Uterus (tissue), 2 donors: ENCODE data around the gene ZNF750.

Experiments used
- CTCF ChIP-seq, 4 experiments: fragments of 200-600 bp in 2 of 4; fragments of 450-650 bp in 2 of 4; sonication (generic) in 2 of 4; IDR thresholded peaks; one replicate each; pipeline ENCODE4 v1.5.1; 2016 to 2019; ENCODE audit warnings: antibody characterized with exemption in 4 of 4, mild to moderate bottlenecking in 2 of 4, moderate library complexity in 1 of 4
- POLR2A ChIP-seq, 2 donors: fragments of 450-650 bp; IDR thresholded peaks; one replicate each; pipeline ENCODE4 v1.6.1; 2016; ENCODE audit warnings: antibody characterized with exemption in 2 of 2, mild to moderate bottlenecking in 1 of 2, moderate library complexity in 1 of 2

DNA sequence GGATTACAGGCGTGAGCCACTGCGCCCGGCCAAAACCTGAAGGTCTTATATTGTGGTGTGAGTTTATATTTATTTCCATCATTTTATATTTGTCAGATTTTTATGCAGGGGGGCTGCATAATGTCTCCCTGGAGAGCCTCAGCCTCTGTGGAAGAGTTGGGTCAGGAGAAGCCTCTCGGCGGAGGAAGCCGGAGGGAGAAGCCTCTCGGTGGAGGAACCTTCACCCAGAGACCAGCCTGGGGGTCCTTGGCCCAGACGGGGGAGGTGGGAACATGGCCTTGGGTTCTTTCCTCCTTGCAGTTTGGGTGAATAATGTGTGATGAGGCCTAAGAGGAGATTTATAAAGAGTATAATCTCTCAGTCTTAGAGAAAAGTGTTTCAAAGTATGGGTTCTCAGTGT lies 22.4 kb upstream of the ZNF750 start:
- TF ChIP-seq CTCF (IDR thresholded peaks at IDR 0.05) = no peak
- no peak for TF ChIP-seq POLR2A (IDR thresholded peaks at IDR 0.05)
